ENCODE data around the gene RPS26. TPM values are rescaled to one million over a fixed set of nuclear protein-coding genes. Genes with fewer than 3 reads are reported as not detected.

The RPS26 gene
- total RNA-seq (100 to 1,000 TPM; 118 to 126 TPM), total RNA-seq (38.6 to 556 (median 217) reads per million in 172 experiments)
- 1,930 TPM for polyA plus RNA-seq (2013, experiment 1 of 2)
- 1,579 TPM for polyA plus RNA-seq (2013, experiment 2 of 2)

DNA sequence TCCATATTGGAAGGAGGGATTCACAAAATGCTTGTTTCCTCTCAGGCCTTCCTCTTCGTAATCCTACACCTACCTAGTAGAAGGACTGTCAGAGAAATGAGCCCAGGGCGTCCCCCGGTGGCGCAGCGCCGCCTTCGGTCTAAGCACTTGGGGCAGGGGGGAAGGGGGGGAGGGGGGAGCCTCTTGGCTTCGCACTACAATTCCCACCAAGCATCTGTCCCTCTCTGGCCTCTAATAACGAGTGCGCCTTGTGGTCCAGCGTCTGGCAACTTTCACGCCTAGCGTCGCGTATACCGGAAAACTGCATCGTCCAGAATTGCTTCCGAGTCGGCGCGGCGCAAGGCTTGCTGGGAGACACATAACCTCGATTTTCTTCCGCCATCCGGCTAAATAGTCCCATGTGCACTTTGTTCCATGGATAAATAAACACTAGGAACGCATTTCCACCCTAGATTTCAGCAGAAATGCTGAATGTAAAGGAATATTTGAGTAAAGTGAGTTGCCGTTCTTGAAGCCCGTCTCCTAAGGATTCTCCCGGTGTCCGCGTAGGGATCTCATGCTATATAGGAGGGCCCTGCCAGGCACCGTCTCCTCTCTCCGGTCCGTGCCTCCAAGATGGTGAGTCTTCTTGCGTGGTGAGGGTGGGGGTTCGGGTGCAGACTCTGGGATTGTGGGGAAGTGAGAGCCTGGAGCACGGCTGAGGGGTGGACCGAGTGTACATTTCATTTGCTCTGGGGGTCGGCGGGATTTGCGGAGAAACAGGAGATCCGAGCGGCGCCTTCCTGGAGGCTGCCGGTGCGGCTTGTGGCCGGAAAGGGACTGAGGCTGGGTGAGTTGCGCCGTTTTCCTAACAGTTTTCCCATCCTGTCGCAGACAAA lies at the start of gene RPS26:
RPS26 (plus strand) TSS at position 367 of the 878 bp plus-strand sequence; CDS start at position 616, 249 bp downstream.
- Histone ChIP-seq H3K9me3 (ENCODE audit: control insufficient read depth in 1 of 2, insufficient read depth in 1 of 2, low read length in 2 of 2) (no peaks in the 10 kb centered on the region), H3K36me3 (ENCODE audit: insufficient read depth, low read length) (peaks cover 33% of the 10 kb centered on the region), H3K27ac (ENCODE audit: low read depth in 1 of 2, low read length in 2 of 2) (peak within 1 kb of the TSS; percentile 88 to 90), H3K4me1 (ENCODE audit: insufficient read depth, low read length) (peaks cover 32% of the 10 kb centered on the region), H3K4me3 (ENCODE audit: low read length) (peak within 1 kb of the TSS; percentile 95), H3K27me3 (ENCODE audit: control insufficient read depth in 1 of 2, insufficient read depth in 2 of 2, low read length in 2 of 2) (no peaks in the 10 kb centered on the region)
- ATAC-seq (ENCODE audit: poor library complexity), result peak; percentile 92
- H3K4me1 Mint-ChIP-seq (ENCODE audit: low read depth), result peaks cover 51% of the 10 kb centered on the region
- no peaks in the 10 kb centered on the region for H3K27me3 Mint-ChIP-seq
- TF ChIP-seq, protein P1, sequence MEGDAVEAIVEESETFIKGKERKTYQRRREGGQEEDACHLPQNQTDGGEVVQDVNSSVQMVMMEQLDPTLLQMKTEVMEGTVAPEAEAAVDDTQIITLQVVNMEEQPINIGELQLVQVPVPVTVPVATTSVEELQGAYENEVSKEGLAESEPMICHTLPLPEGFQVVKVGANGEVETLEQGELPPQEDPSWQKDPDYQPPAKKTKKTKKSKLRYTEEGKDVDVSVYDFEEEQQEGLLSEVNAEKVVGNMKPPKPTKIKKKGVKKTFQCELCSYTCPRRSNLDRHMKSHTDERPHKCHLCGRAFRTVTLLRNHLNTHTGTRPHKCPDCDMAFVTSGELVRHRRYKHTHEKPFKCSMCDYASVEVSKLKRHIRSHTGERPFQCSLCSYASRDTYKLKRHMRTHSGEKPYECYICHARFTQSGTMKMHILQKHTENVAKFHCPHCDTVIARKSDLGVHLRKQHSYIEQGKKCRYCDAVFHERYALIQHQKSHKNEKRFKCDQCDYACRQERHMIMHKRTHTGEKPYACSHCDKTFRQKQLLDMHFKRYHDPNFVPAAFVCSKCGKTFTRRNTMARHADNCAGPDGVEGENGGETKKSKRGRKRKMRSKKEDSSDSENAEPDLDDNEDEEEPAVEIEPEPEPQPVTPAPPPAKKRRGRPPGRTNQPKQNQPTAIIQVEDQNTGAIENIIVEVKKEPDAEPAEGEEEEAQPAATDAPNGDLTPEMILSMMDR (IDR thresholded peaks at IDR 0.05), result peak; percentile 43
- peak; percentile 81 to 99 (median 89) for DNase-seq
- intact Hi-C loops (cut with DNase I, micrococcal nuclease), result loop anchor here (1.0 to 10.0 kb wide), 13 partner anchors 34 to 303 kb away; partner anchors contain the start of genes PA2G4 (in 2 of the 2), ANKRD52 (in 1 of the 2), DGKA (in 1 of the 2) and DNAJC14 (in 1 of the 2)
- H3K36me3 Mint-ChIP-seq (ENCODE audit: low read depth), result peaks cover 49% of the 10 kb centered on the region
- peak within 1 kb of the TSS; percentile 94 for H3K4me3 Mint-ChIP-seq
- no peaks in the 10 kb centered on the region for H3K9me3 Mint-ChIP-seq
- ChIA-PET CTCF (interaction anchor here (0.8 to 2.5 kb wide), 5 partner anchors 12 to 303 kb away, joined by 3 to 18 read pairs (median 3); partner anchors contain the start of gene RAB5B), POLR2A (interaction anchor here (1.0 to 1.5 kb wide), 5 partner anchors 32 to 75 kb away, joined by 3 to 12 read pairs (median 3); partner anchors contain the start of genes PA2G4 and SUOX)
- peak within 1 kb of the TSS; percentile 86 for H3K27ac Mint-ChIP-seq

DNA sequence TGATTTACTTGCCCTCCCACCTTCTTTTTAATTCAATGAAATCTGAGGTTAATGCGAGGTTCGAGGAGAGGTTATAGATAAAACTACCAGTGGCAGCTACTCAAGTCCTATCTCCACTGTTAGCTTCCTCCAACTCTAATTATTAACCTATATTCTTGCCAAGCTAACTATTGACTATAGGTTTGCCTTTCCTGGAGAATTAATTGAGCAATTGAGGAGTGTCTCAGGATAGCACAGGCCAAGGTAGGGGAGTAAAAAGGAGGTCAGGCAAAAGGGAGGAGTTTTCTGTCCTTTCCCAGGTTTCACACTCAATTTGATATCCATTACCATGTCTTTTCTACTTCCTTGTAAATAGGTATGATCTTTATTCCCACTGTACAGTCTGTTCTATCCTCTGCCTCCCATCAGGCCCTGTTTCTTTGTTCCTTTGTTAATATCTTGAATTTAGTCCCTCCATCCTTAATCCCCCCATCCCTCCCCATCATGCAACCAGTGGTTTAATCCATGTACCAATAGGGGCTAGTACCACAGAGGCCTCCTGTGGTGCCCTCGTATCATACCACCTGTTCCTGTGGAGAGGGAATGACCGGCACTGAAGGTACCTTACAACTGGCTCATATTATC lies 48.4 kb upstream of the RPS26 start:
- DNase-seq (no peak), ATAC-seq (ENCODE audit: poor library complexity) (no peak)
- Mint-ChIP-seq H3K9me3 (no peaks in the 10 kb centered on the region), H3K27ac (no peak overlapping the region), H3K36me3 (ENCODE audit: low read depth) (peaks cover 59% of the 10 kb centered on the region), H3K4me3 (no peak overlapping the region), H3K4me1 (ENCODE audit: low read depth) (peaks cover 18% of the 10 kb centered on the region), H3K27me3 (peaks cover 20% of the 10 kb centered on the region)
- no peak overlapping the region for H3K27ac ChIP-seq (ENCODE audit: low read depth in 1 of 2, low read length in 2 of 2)
- peaks cover 57% of the 10 kb centered on the region for H3K36me3 ChIP-seq (ENCODE audit: insufficient read depth, low read length)
- no peak overlapping the region for H3K4me3 ChIP-seq (ENCODE audit: low read length)
- H3K9me3 ChIP-seq (ENCODE audit: control insufficient read depth in 1 of 2, insufficient read depth in 1 of 2, low read length in 2 of 2), result no peaks in the 10 kb centered on the region
- CTCF ChIA-PET, result no interaction called here
- POLR2A ChIA-PET, result no interaction called here
- H3K27me3 ChIP-seq (ENCODE audit: control insufficient read depth in 1 of 2, insufficient read depth in 2 of 2, low read length in 2 of 2), result peaks cover 5 to 12% of the 10 kb centered on the region in 2 experiments
- intact Hi-C loops (cut with DNase I, micrococcal nuclease), result no loop called here
- peaks cover 17% of the 10 kb centered on the region for H3K4me1 ChIP-seq (ENCODE audit: insufficient read depth, low read length)
- TF ChIP-seq, protein P1 (IDR thresholded peaks at IDR 0.05), result no peak

- Mint-ChIP-seq H3K36me3 (ENCODE audit: low read depth) (peaks cover 40% of the 10 kb centered on the region), H3K4me3 (no peak overlapping the region), H3K9me3 (no peaks in the 10 kb centered on the region), H3K27ac (no peak overlapping the region), H3K27me3 (peaks cover 20% of the 10 kb centered on the region), H3K4me1 (ENCODE audit: low read depth) (peaks cover 23% of the 10 kb centered on the region)
- Histone ChIP-seq H3K4me1 (ENCODE audit: insufficient read depth, low read length) (peaks cover 17% of the 10 kb centered on the region), H3K36me3 (ENCODE audit: insufficient read depth, low read length) (peaks cover 43% of the 10 kb centered on the region), H3K27ac (ENCODE audit: low read depth in 1 of 2, low read length in 2 of 2) (no peak overlapping the region), H3K4me3 (ENCODE audit: low read length) (no peak overlapping the region), H3K27me3 (ENCODE audit: control insufficient read depth in 1 of 2, insufficient read depth in 2 of 2, low read length in 2 of 2) (peaks cover 5 to 12% of the 10 kb centered on the region in 2 experiments), H3K9me3 (ENCODE audit: control insufficient read depth in 1 of 2, insufficient read depth in 1 of 2, low read length in 2 of 2) (no peaks in the 10 kb centered on the region)
- ChIA-PET CTCF (interaction anchor here (0.6 to 2.5 kb wide), 22 partner anchors 7 to 257 kb away, joined by 3 to 20 read pairs (median 6); partner anchors contain the start of genes ERBB3, RAB5B and ZC3H10), POLR2A (interaction anchor here (0.6 to 2.9 kb wide), 8 partner anchors 11 to 194 kb away, joined by 3 to 22 read pairs (median 5); partner anchors contain the start of genes RAB5B and SMARCC2)
- DNase-seq, result no peak
- intact Hi-C loops (cut with DNase I, micrococcal nuclease), result no loop called here
- TF ChIP-seq, protein P1 (IDR thresholded peaks at IDR 0.05), result no peak
- no peak for ATAC-seq (ENCODE audit: poor library complexity)
These were observed 46.4 kb upstream of the RPS26 start for GRCh38 chr12:55995366-55995765.

All from CD4-positive, alpha-beta T cell (primary cell).